ENCODE data around the gene HERC2. TPM values are rescaled to one million over a fixed set of nuclear protein-coding genes. Genes with fewer than 3 reads are reported as not detected.

The HERC2 gene
- total and polyA plus RNA-seq, 2 of the 13 experiments (the other 11 are each of a cell fraction or from before 2014, with no cell fraction given), result 17.6 to 24.8 TPM

GRCh38 chr15:28165791-28166190, 156.2 kb downstream of the HERC2 start:
- CTCF ChIA-PET (ENCODE audit: low intra/inter-chr PET ratio, low total read pairs), result no interaction called here
- POLR2A ChIA-PET, result no interaction called here
- DNase-seq (ENCODE audit: low spot score) (no peak), ATAC-seq (no peak), FAIRE-seq (no peak)
- no peak overlapping the region for H3K27ac ChIP-seq (ENCODE audit: extremely low read length, insufficient read depth, low read length)
- no peaks in the 10 kb centered on the region for H3K4me1 ChIP-seq (ENCODE audit: insufficient read depth, low read length)
- peaks cover 22 to 71% of the 10 kb centered on the region in 2 experiments; a peak in 4 of 5 replicates for H3K36me3 ChIP-seq (replicated peaks in 1 of 2; ENCODE audit: control insufficient read depth in 1 of 2, insufficient read depth in 2 of 2, low read length in 2 of 2)
- no peaks in the 10 kb centered on the region for H3K79me2 ChIP-seq (ENCODE audit: insufficient read depth, low read length)
- in situ Hi-C loops (cut with HindIII; ENCODE audit: extremely low pct_ligation_motif_present, low pct_unique_long_range_greater_than_20kb) (no loop called here), intact Hi-C loops (cut with micrococcal nuclease; ENCODE audit: unreplicated experiment) (no loop called here)
- no TSS peak for BruUV-seq (replicated peaks)
- H3K4me2 ChIP-seq (ENCODE audit: low read depth, low read length), result no peak overlapping the region
- H4K20me1 ChIP-seq (ENCODE audit: insufficient read depth, low read length), result no peaks in the 10 kb centered on the region
- H2AFZ ChIP-seq (ENCODE audit: low read length), result no peak overlapping the region
- 96% methylated on average over 1 of the region's 1 CpG for WGBS (ENCODE audit: low lambda C conversion rate)
- H3K9ac ChIP-seq (ENCODE audit: insufficient read depth, low read depth, low read length), result no peak overlapping the region
- no peaks in the 10 kb centered on the region for H3K27me3 ChIP-seq (ENCODE audit: control insufficient read depth in 1 of 2, insufficient read depth in 2 of 2, low read length in 2 of 2)
- no peak overlapping the region for H3K4me3 ChIP-seq (replicated peaks in 1 of 3; ENCODE audit: insufficient read depth in 1 of 3, low read depth in 2 of 3, low read length in 3 of 3)
- no peak for TF ChIP-seq ZNF598 (CRISPR knock-in tag; IDR thresholded peaks at IDR 0.05; ENCODE audit: borderline replicate concordance)
- H3K9me3 ChIP-seq (ENCODE audit: low read length), result no peaks in the 10 kb centered on the region

GRCh38 chr15:28164876-28165275, 157.1 kb downstream of the HERC2 start:
- H3K4me2 ChIP-seq (ENCODE audit: low read depth, low read length), result no peak overlapping the region
- H3K4me1 ChIP-seq (ENCODE audit: insufficient read depth, low read length), result no peaks in the 10 kb centered on the region
- H3K79me2 ChIP-seq (ENCODE audit: insufficient read depth, low read length), result no peaks in the 10 kb centered on the region
- BruUV-seq (replicated peaks), result no TSS peak
- no peak for TF ChIP-seq ETS1 (CRISPR knock-in tag; IDR thresholded peaks at IDR 0.05)
- TF ChIP-seq RBM22 (optimal IDR thresholded peaks at IDR 0.05; ENCODE audit: low read length), result peak; percentile 27
- peaks cover 22 to 67% of the 10 kb centered on the region in 2 experiments; a peak in 4 of 5 replicates for H3K36me3 ChIP-seq (replicated peaks in 1 of 2; ENCODE audit: control insufficient read depth in 1 of 2, insufficient read depth in 2 of 2, low read length in 2 of 2)
- H2AFZ ChIP-seq (ENCODE audit: low read length), result no peak overlapping the region
- H3K9ac ChIP-seq (ENCODE audit: insufficient read depth, low read depth, low read length), result no peak overlapping the region
- WGBS (ENCODE audit: low lambda C conversion rate), result 98% methylated on average over 3 of the region's 3 CpGs
- DNase-seq (ENCODE audit: low spot score) (no peak), ATAC-seq (no peak), FAIRE-seq (no peak)
- in situ Hi-C loops (cut with HindIII; ENCODE audit: extremely low pct_ligation_motif_present, low pct_unique_long_range_greater_than_20kb), result no loop called here
- no peak overlapping the region for H3K27ac ChIP-seq (ENCODE audit: extremely low read length, insufficient read depth, low read length)
- no peaks in the 10 kb centered on the region for H3K9me3 ChIP-seq (ENCODE audit: low read length)
- ChIA-PET CTCF (ENCODE audit: low intra/inter-chr PET ratio, low total read pairs) (no interaction called here), POLR2A (no interaction called here)
- no peak overlapping the region for H3K4me3 ChIP-seq (replicated peaks in 1 of 3; ENCODE audit: insufficient read depth in 1 of 3, low read depth in 2 of 3, low read length in 3 of 3)
- intact Hi-C loops (cut with micrococcal nuclease; ENCODE audit: unreplicated experiment), result no loop called here
- H3K27me3 ChIP-seq (ENCODE audit: control insufficient read depth in 1 of 2, insufficient read depth in 2 of 2, low read length in 2 of 2), result no peaks in the 10 kb centered on the region
- no peaks in the 10 kb centered on the region for H4K20me1 ChIP-seq (ENCODE audit: insufficient read depth, low read length)

All from HepG2 (cell line).